ENCODE results near the gene TRIM44.

Gene TRIM44

DNA sequence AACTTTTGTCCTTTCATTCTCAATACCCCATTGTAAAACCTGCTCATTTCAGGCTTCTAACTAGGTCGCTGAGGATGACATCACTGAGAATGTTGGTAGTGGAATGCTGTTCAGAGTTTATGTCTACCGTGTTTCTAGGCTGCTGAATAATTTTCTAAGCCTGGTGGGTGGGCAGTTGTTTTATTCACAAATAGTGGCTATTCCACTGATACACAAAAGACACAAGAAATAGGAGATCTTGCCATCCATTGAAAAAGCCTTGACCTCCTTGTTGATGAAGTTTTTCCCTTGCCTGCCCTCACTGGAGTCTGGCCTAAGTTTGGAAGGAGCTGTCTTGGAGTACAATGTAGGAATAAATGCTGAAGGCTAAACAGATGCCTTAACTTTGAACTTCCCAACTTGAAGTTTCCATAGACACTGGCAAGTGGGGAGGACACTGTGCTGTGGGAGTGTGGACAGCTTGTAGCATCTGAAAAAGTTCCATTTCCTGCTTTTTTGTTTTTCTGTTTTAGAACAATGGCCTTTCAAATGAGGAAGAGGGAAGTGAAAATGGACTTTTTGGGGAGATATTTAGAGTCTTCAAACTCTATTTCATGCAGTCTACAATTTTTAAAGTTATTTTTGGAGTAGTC is 59.2 kb downstream of the TRIM44 start:
- Histone ChIP-seq H3K4me1 (ENCODE audit: insufficient read depth, low read length) (peaks cover 9% of the 10 kb centered on the region), H3K27me3 (ENCODE audit: insufficient read depth, low read length) (no peaks in the 10 kb centered on the region), H3K27ac (ENCODE audit: low read depth, low read length) (no peak overlapping the region), H3K4me3 (ENCODE audit: low read length) (no peak overlapping the region), H3K9me3 (ENCODE audit: insufficient read depth, low read depth, low read length) (no peaks in the 10 kb centered on the region), H3K36me3 (ENCODE audit: insufficient read depth, low read length) (peaks cover 8% of the 10 kb centered on the region; the same call in 1 of the 2 replicates), H3K9ac (ENCODE audit: low read depth, low read length) (no peak overlapping the region)
- WGBS: 83% methylated on average over 2 of the region's 2 CpGs

- 90% methylated on average over 4 of the region's 4 CpGs for whole genome bisulfite sequencing
Measured at GRCh38 chr11:35722641-35723040, 60.1 kb downstream of the TRIM44 start.

DNA sequence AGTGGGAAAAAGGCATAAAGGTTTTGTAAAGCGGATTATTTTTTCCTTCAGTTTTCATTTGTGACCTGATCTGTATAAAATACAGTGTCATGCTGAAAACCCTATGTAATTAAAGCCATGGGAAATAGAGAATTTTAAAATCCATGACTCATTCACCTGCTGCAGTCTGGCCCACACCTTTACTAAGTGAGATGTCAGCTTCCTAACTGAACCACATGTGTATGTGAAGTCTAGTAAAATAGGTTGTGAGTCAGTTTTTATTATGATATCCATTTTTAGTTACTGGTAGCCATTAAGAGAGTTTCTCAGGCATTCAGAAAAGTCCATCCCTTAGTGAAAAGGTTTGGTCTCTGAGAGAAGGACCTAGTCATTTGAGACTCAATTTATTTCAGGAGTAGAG is 60.9 kb downstream of the TRIM44 start:
- H3K36me3 ChIP-seq (ENCODE audit: insufficient read depth, low read length): peaks cover 15% of the 10 kb centered on the region; the same call in 1 of the 2 replicates
- H3K27me3 ChIP-seq (ENCODE audit: insufficient read depth, low read length): no peaks in the 10 kb centered on the region
- 100% methylated on average over 1 of the region's 1 CpG for WGBS
- H3K4me1 ChIP-seq (ENCODE audit: insufficient read depth, low read length): peaks cover 9% of the 10 kb centered on the region
- H3K27ac ChIP-seq (ENCODE audit: low read depth, low read length): no peak overlapping the region
- no peaks in the 10 kb centered on the region for H3K9me3 ChIP-seq (ENCODE audit: insufficient read depth, low read depth, low read length)
- H3K9ac ChIP-seq (ENCODE audit: low read depth, low read length): no peak overlapping the region
- H3K4me3 ChIP-seq (ENCODE audit: low read length): no peak overlapping the region

More at GRCh38 chr11:35722641-35723040, 60.1 kb downstream of the TRIM44 start:
- Histone ChIP-seq H3K9ac (ENCODE audit: low read depth, low read length) (no peak overlapping the region), H3K27me3 (ENCODE audit: insufficient read depth, low read length) (no peaks in the 10 kb centered on the region), H3K4me1 (ENCODE audit: insufficient read depth, low read length) (peaks cover 9% of the 10 kb centered on the region), H3K27ac (ENCODE audit: low read depth, low read length) (no peak overlapping the region), H3K36me3 (ENCODE audit: insufficient read depth, low read length) (peaks cover 14% of the 10 kb centered on the region; the same call in 1 of the 2 replicates), H3K9me3 (ENCODE audit: insufficient read depth, low read depth, low read length) (no peaks in the 10 kb centered on the region), H3K4me3 (ENCODE audit: low read length) (no peak overlapping the region)

- H3K27ac ChIP-seq (ENCODE audit: low read depth, low read length): no peak overlapping the region
- WGBS: 94% methylated on average over 2 of the region's 2 CpGs
- H3K36me3 ChIP-seq (ENCODE audit: insufficient read depth, low read length): peaks cover 15% of the 10 kb centered on the region; the same call in 1 of the 2 replicates
Measured at GRCh38 chr11:35723913-35724312, 61.3 kb downstream of the TRIM44 start.

DNA sequence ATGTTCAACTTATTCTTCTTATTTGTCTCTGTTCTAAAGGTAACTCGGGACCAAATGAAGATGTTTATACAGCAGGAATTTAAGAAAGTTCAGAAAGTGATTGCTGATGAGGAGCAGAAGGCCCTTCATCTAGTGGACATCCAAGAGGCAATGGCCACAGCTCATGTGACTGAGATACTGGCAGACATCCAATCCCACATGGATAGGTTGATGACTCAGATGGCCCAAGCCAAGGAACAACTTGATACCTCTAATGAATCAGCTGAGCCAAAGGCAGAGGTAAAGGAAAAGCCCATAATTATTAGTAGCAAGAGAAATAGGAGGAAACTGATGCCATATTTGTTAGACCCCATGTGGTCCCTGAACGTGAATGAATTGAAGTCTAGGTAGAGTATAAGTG is 63.3 kb downstream of the TRIM44 start:
- H3K9ac ChIP-seq (ENCODE audit: low read depth, low read length): no peak overlapping the region
- H3K4me3 ChIP-seq (ENCODE audit: low read length): no peak overlapping the region
- no peaks in the 10 kb centered on the region for H3K27me3 ChIP-seq (ENCODE audit: insufficient read depth, low read length)
- H3K9me3 ChIP-seq (ENCODE audit: insufficient read depth, low read depth, low read length): peaks cover 5% of the 10 kb centered on the region; the same call in 1 of the 2 replicates
- no peak overlapping the region for H3K27ac ChIP-seq (ENCODE audit: low read depth, low read length)
- peaks cover 16% of the 10 kb centered on the region; the same call in 1 of the 2 replicates for H3K36me3 ChIP-seq (ENCODE audit: insufficient read depth, low read length)
- H3K4me1 ChIP-seq (ENCODE audit: insufficient read depth, low read length): peaks cover 9% of the 10 kb centered on the region
- WGBS: 95% methylated on average over 2 of the region's 2 CpGs

More at GRCh38 chr11:35723913-35724312, 61.3 kb downstream of the TRIM44 start:
- Histone ChIP-seq H3K4me1 (ENCODE audit: insufficient read depth, low read length) (peaks cover 9% of the 10 kb centered on the region), H3K9me3 (ENCODE audit: insufficient read depth, low read depth, low read length) (no peaks in the 10 kb centered on the region), H3K27me3 (ENCODE audit: insufficient read depth, low read length) (no peaks in the 10 kb centered on the region), H3K4me3 (ENCODE audit: low read length) (no peak overlapping the region), H3K9ac (ENCODE audit: low read depth, low read length) (no peak overlapping the region)

- Histone ChIP-seq H3K27ac (ENCODE audit: low read depth, low read length) (no peak overlapping the region), H3K27me3 (ENCODE audit: insufficient read depth, low read length) (no peaks in the 10 kb centered on the region), H3K4me1 (ENCODE audit: insufficient read depth, low read length) (0 out of 2 replicates have a peak, but pooled peaks cover under 1% of the 10 kb centered on the region), H3K9me3 (ENCODE audit: insufficient read depth, low read depth, low read length) (peaks cover 8% of the 10 kb centered on the region; the same call in 1 of the 2 replicates), H3K4me3 (ENCODE audit: low read length) (no peak overlapping the region), H3K36me3 (ENCODE audit: insufficient read depth, low read length) (peaks cover 19% of the 10 kb centered on the region; the same call in 1 of the 2 replicates), H3K9ac (ENCODE audit: low read depth, low read length) (no peak overlapping the region)
- WGBS: 94% methylated on average over 1 of the region's 1 CpG
Measured at GRCh38 chr11:35727140-35727539, 64.6 kb downstream of the TRIM44 start.

GRCh38 chr11:35730254-35730653 is 67.7 kb downstream of the TRIM44 start:
- Histone ChIP-seq H3K4me1 (ENCODE audit: insufficient read depth, low read length) (no peaks in the 10 kb centered on the region), H3K36me3 (ENCODE audit: insufficient read depth, low read length) (peaks cover 19% of the 10 kb centered on the region; the same call in 1 of the 2 replicates), H3K27ac (ENCODE audit: low read depth, low read length) (no peak overlapping the region), H3K27me3 (ENCODE audit: insufficient read depth, low read length) (no peaks in the 10 kb centered on the region), H3K9me3 (ENCODE audit: insufficient read depth, low read depth, low read length) (peaks cover 8% of the 10 kb centered on the region; the same call in 1 of the 2 replicates), H3K4me3 (ENCODE audit: low read length) (no peak overlapping the region), H3K9ac (ENCODE audit: low read depth, low read length) (no peak overlapping the region)

GRCh38 chr11:35734669-35735410 is 72.3 kb downstream of the TRIM44 start:
- no peaks in the 10 kb centered on the region for H3K27me3 ChIP-seq (ENCODE audit: insufficient read depth, low read length)
- peaks cover 8% of the 10 kb centered on the region; the same call in 1 of the 2 replicates for H3K9me3 ChIP-seq (ENCODE audit: insufficient read depth, low read depth, low read length)
- H3K4me3 ChIP-seq (ENCODE audit: low read length): no peak overlapping the region
- no peak overlapping the region for H3K9ac ChIP-seq (ENCODE audit: low read depth, low read length)
- peaks cover 15% of the 10 kb centered on the region; the same call in 1 of the 2 replicates for H3K36me3 ChIP-seq (ENCODE audit: insufficient read depth, low read length)
- H3K27ac ChIP-seq (ENCODE audit: low read depth, low read length): no peak overlapping the region
- 88% methylated on average over 2 of the region's 2 CpGs for WGBS
- H3K4me1 ChIP-seq (ENCODE audit: insufficient read depth, low read length): no peaks in the 10 kb centered on the region

GRCh38 chr11:35735411-35735810 is 72.8 kb downstream of the TRIM44 start:
- 97% methylated on average over 1 of the region's 2 CpGs for WGBS
- Histone ChIP-seq H3K27me3 (ENCODE audit: insufficient read depth, low read length) (no peaks in the 10 kb centered on the region), H3K27ac (ENCODE audit: low read depth, low read length) (no peak overlapping the region), H3K9me3 (ENCODE audit: insufficient read depth, low read depth, low read length) (peaks cover 6% of the 10 kb centered on the region; the same call in 1 of the 2 replicates), H3K4me1 (ENCODE audit: insufficient read depth, low read length) (no peaks in the 10 kb centered on the region), H3K36me3 (ENCODE audit: insufficient read depth, low read length) (peaks cover 15% of the 10 kb centered on the region; the same call in 1 of the 2 replicates), H3K4me3 (ENCODE audit: low read length) (no peak overlapping the region), H3K9ac (ENCODE audit: low read depth, low read length) (no peak overlapping the region)

DNA sequence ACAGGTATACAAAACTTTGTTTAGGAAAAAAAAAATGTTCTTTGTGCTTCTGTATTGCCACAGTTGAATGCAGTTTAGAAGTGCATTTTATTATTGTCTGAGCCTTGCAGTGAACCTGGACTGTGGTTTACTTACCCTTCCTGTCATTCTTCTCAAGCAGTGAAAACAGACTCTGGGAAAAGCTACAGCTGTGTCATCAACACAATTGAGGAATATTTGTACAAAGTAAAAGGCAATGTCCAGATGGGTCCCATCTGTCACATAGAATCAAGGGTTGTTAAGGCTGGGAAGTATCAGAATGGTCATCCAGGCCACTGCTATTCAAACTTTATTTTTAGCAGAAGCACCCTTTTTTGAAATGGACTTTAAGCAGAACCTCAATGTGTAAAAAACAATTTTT is 73.3 kb downstream of the TRIM44 start:
- Histone ChIP-seq H3K4me1 (ENCODE audit: insufficient read depth, low read length) (no peaks in the 10 kb centered on the region), H3K27ac (ENCODE audit: low read depth, low read length) (no peak overlapping the region), H3K9me3 (ENCODE audit: insufficient read depth, low read depth, low read length) (0 out of 2 replicates have a peak, but pooled peaks cover 3% of the 10 kb centered on the region), H3K27me3 (ENCODE audit: insufficient read depth, low read length) (no peaks in the 10 kb centered on the region), H3K9ac (ENCODE audit: low read depth, low read length) (no peak overlapping the region), H3K36me3 (ENCODE audit: insufficient read depth, low read length) (peaks cover 14% of the 10 kb centered on the region; the same call in 1 of the 2 replicates), H3K4me3 (ENCODE audit: low read length) (no peak overlapping the region)

- no peaks in the 10 kb centered on the region for H3K4me1 ChIP-seq (ENCODE audit: insufficient read depth, low read length)
- no peaks in the 10 kb centered on the region for H3K27me3 ChIP-seq (ENCODE audit: insufficient read depth, low read length)
- WGBS: 93% methylated on average over 2 of the region's 2 CpGs
- no peak overlapping the region for H3K9ac ChIP-seq (ENCODE audit: low read depth, low read length)
- no peaks in the 10 kb centered on the region for H3K9me3 ChIP-seq (ENCODE audit: insufficient read depth, low read depth, low read length)
- no peak overlapping the region for H3K4me3 ChIP-seq (ENCODE audit: low read length)
- H3K27ac ChIP-seq (ENCODE audit: low read depth, low read length): no peak overlapping the region
- peaks cover 11% of the 10 kb centered on the region; the same call in 1 of the 2 replicates for H3K36me3 ChIP-seq (ENCODE audit: insufficient read depth, low read length)
Measured at GRCh38 chr11:35736952-35737351, 74.4 kb downstream of the TRIM44 start.

All from HUES64 (cell line).